ENCODE measurements around the gene PTCH1.

DNA sequence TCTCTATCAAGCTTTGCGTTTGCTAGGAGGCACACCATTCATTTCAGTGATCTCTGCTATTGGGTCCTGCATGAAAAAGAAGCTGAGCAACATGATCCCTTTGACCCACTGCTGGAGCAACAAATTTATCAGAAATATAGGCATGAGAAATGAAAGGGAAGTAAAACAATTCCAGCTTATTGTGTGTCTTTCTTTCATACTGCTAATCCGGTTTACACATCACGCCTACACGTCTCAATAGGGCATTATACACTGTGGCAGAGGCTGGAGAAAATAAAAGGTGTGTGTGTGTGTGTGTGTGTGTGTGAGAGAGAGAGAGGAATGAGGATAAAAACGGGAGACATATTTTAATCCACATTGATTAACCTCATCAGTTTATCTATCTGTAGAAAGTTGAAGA, 2.4 kb downstream of the PTCH1 start:
- TF ChIP-seq CTCF (IDR thresholded peaks at IDR 0.05) (no peak), EZH2 (IDR thresholded peaks at IDR 0.05; ENCODE audit: borderline replicate concordance, insufficient read depth, low read depth, low read length, poor library complexity, severe bottlenecking) (no peak)

Data from B cell (primary cell).